Stimulated activated naive CD8-positive, alpha-beta T cell treated with anti-CD3 and anti-CD28 coated beads, Interleukin-15, Interleukin-2, amounts not matched to agents 100 U/mL and 50 U/mL, for 24 hours (primary cell): ENCODE results near the gene INVS.
"Not testable (repeated sequence)": the region's sequence is repeated elsewhere in the genome, so short reads cannot be mapped to it uniquely, and the experiment has no call there.

Experiments used
- ATAC-seq: fragments of 150-1000 bp; cut with Tn5 transposase; one replicate; pipeline ENCODE4 v1.10.0; 2021
- DNase-seq: peaks from one replicate; pipeline ENCODE4 v3.0.0; 2021

The INVS gene, protein sequence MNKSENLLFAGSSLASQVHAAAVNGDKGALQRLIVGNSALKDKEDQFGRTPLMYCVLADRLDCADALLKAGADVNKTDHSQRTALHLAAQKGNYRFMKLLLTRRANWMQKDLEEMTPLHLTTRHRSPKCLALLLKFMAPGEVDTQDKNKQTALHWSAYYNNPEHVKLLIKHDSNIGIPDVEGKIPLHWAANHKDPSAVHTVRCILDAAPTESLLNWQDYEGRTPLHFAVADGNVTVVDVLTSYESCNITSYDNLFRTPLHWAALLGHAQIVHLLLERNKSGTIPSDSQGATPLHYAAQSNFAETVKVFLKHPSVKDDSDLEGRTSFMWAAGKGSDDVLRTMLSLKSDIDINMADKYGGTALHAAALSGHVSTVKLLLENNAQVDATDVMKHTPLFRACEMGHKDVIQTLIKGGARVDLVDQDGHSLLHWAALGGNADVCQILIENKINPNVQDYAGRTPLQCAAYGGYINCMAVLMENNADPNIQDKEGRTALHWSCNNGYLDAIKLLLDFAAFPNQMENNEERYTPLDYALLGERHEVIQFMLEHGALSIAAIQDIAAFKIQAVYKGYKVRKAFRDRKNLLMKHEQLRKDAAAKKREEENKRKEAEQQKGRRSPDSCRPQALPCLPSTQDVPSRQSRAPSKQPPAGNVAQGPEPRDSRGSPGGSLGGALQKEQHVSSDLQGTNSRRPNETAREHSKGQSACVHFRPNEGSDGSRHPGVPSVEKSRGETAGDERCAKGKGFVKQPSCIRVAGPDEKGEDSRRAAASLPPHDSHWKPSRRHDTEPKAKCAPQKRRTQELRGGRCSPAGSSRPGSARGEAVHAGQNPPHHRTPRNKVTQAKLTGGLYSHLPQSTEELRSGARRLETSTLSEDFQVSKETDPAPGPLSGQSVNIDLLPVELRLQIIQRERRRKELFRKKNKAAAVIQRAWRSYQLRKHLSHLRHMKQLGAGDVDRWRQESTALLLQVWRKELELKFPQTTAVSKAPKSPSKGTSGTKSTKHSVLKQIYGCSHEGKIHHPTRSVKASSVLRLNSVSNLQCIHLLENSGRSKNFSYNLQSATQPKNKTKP

GRCh38 chr9:100098887-100099721 is at the start of gene INVS, which contains the start of gene ERP44:
Gene INVS (plus strand): TSS chr9:100099243. CDS start chr9:100104522, 5,279 bp downstream.
Gene ERP44 (minus strand): TSS chr9:100099000. CDS start chr9:100098840, 160 bp downstream.
- ATAC-seq, result peak; percentile 100
- DNase-seq, result peak; percentile 95

DNA sequence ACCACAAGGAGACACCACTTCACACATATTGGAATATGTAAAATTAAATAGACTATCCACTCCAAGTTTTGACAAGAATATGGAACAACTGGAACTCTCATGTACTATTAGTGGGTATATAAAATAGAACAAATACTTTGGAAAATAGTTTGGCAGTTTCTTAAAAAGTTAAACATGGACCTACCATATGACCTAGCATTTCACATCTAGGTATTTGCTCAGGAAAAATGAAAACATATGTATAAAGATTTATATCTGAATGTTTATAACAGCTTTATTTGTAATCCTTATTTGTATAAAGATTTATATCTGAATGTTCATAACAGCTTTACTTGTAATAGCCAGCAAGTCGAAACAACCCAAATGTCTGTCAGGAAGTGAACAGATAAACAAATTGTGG is 49.5 kb upstream of the INVS start:
- ATAC-seq (no peak), DNase-seq (no peak)

- ATAC-seq (no peak), DNase-seq (no peak)
Measured at GRCh38 chr9:100052375-100052774, 46.7 kb upstream of the INVS start.

DNA sequence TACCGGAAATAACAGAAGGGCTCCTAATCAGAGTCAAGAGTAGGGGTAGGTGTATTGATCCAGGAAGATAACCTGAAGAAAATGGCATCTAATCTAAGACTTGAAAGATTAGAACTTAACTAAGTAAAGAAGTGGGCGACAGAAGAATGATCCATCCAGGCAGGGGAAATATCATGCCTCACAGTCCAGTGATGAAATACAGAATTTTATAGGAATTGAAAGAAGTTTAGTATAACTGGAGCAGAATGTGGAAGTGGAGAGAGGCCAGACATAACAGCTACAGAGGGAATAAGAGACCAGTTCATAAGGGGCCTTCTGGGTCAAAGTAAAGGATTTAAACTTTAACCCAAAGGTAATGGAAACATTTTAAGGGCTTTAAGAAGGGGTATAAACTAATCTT is 42.5 kb upstream of the INVS start:
- DNase-seq (no peak), ATAC-seq (no peak)

DNA sequence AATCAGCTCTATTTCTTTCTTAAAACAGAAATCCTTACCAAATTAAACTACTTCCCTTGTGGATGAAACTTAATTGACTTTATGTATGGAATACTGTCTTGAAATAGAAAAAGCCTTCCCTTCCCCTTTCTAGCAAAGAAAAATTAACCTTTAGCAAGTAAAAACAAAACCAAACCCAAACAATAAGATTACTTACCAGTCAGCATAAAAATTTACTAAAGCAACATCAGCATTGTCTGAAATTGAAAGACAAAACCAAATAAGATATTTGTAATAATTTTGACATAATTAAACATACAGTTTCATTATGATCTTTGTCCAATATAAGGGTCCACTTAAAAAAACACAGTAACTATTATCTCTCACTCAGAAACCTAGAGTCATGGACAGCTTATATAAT is 41.4 kb upstream of the INVS start:
- no peak for ATAC-seq
- no peak for DNase-seq

GRCh38 chr9:100058699-100059579 is 40.1 kb upstream of the INVS start:
- no peak for DNase-seq
- ATAC-seq, result no peak

DNA sequence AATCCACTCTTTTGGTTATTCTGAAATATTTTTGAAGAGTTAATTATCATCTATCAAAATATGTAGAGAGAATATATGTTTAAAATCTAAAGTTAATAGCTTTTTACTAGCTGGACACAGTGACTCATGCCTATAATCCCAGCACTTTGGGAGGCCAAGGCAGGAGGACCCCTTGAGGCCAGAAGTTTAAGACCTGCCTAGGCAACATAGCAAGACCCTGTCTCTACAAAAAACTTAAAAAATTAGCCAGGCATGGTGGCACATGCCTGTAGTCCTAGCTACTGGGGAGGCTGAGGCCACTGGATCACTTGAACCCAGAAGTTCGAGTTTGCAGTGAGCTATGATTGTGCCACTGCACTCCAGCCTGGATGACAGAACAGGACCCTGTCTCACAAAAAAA is 36.4 kb upstream of the INVS start:
- not testable (repeated sequence) for DNase-seq, ATAC-seq

- no peak for DNase-seq
Measured at GRCh38 chr9:100063185-100063584, 35.9 kb upstream of the INVS start.

DNA sequence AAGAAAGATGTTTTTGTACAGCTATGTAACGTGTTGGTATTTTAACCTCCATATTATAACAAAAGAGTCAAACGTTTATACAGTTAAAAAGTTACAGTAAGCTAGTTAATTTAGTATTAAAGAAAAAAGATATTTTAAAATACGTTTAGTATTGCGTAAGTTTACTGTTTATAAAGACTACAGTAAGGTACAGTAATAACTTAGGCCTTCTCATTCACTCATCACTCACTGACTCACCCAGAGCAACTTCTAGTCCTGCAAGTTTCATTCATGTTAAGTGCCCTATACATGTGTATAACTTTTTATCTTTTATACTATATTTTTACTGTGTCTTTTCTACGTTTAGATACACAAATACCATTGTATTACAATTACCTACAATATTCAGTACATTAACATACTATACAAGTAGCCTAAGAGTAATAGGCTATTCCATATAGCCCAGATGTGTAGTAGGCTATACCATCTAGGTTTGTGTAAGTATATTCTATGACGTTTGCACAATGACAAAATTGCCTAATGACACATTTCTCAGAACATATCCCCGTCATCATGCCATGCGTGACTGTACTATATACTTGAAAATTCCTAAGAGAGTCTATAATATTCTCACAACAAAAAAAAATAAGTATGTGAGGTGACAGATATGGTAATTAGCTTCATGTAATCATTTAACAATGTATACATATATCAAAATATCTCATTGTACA is 34.0 kb upstream of the INVS start:
- no peak for ATAC-seq
- DNase-seq, result no peak

More at GRCh38 chr9:100063185-100063584, 35.9 kb upstream of the INVS start:
- ATAC-seq, result no peak

GRCh38 chr9:100066539-100066938 is 32.5 kb upstream of the INVS start:
- DNase-seq (no peak), ATAC-seq (no peak)

DNA sequence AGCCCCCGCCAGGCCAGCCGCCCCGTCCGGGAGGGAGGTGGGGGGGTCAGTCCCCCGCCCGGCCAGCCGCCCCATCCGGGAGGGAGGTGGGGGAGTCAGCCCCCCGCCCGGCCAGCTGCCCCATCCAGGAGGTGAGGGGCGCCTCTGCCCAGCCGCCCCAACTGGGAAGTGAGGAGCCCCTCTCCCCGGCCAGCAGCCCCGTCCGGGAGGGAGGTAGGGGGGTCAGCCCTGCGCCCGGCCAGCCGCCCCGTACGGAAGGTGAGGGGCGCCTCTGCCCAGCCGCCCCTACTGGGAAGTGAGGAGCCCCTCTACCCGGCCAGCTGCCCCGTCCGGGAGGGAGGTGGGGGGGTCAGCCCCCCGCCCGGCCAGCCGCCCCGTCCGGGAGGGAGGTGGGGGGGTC is 31.1 kb upstream of the INVS start:
- not testable (repeated sequence) for DNase-seq, ATAC-seq

GRCh38 chr9:100069068-100069467 is 30.0 kb upstream of the INVS start:
- not testable (repeated sequence) for DNase-seq, ATAC-seq

DNA sequence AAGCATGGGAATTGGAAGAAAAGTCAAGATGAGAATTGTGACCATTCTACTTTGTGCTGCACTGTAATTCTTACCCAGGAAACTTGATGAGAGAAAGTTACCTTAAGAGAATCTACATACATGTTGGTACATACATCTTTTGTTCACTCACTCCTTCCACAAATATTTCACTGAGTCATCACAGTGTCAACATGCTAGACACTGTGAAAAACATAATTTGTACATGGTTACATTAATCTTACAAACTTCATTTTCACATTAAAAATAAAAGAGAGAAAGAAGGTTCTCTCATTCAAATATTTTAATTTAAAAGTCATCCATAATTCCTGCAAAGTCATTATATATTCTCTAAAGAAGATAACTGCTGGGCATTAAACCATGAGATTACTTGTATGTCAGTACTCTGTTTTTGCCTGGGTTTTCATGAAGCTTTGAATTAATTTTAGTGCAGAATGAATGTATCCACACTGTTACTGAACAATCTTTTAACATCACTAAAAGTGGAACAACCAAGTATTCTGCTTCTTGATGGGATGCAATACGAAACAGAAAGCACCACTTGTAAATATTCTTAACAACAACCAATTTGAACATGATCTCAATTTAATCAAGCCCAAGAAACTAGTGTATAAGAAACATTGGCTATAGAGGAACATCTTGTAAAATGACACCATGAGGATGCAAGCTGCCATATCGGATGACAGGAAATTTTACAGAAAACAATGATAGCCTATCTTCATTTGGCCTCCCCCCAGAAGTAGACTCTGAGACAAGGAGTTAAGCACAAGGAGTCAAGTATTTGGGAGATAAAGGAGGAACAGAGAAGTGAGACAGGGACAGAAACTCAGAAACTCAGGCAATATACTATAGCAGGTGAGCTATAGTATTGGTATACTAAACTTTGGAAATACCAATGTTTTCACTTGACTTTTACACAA is 28.7 kb upstream of the INVS start:
- no peak for DNase-seq
- ATAC-seq, result no peak

- ATAC-seq, result no peak
- no peak for DNase-seq
Measured at GRCh38 chr9:100071271-100071670, 27.8 kb upstream of the INVS start.

- ATAC-seq (no peak), DNase-seq (no peak)
Measured at GRCh38 chr9:100072805-100073204, 26.2 kb upstream of the INVS start.

DNA sequence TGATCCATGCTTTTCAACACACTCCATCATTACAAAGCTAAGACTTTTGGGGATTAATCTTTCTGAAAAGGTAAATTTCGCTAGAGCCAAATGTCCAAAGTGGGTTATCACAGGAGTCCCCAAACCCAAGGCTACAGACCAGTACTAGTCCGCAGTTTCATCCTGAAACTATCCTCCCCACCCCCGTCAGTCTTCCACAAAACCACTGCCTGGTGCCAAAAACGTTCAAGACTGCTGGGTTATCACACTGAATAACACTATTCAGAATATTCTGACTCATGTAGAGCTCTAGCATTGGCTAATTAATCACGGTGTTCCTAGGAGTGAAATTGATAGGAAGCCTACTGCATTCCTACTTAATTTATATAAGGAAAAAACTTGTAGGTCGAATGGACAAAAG is 24.9 kb upstream of the INVS start:
- ATAC-seq, result no peak
- no peak for DNase-seq

- DNase-seq (no peak), ATAC-seq (no peak)
Measured at GRCh38 chr9:100074989-100075388, 24.1 kb upstream of the INVS start.

DNA sequence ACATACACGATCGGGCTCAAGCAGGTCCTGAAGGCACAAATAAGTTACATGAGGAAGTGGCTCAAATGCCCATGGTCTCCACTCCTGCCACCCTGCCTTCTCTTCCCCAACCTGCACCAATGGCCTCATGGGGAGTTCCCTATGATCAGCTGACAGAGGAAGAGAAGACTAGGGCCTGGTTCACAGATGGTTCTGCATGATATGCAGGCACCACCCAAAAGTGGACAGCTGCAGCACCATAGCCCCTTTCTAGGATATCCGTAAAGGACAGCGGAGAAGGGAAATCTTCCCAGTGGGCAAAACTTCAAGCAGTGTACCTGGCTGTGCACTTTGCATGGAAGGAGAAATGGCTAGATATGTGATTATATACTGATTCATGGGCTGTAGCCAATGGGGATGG is 22.8 kb upstream of the INVS start:
- ATAC-seq, DNase-seq: not testable (repeated sequence)

GRCh38 chr9:100082782-100083181 is 16.3 kb upstream of the INVS start:
- ATAC-seq (no peak), DNase-seq (no peak)
